ENCODE data around the gene HTR1D.
"Not testable (repeated sequence)": the region's sequence is repeated elsewhere in the genome, so short reads cannot be mapped to it uniquely, and the experiment has no call there.

The HTR1D gene

GRCh38 chr1:23217421-23218115, at the start of gene HTR1D:
Gene HTR1D, minus strand, starts transcription at chr1:23217502. Its CDS starts 23,283 bp downstream, at chr1:23194219.
- DNase-seq (ENCODE audit: low read depth in 2 of 2): no peak

GRCh38 chr1:23263380-23263887, 46.1 kb upstream of the HTR1D start:
- no peak for DNase-seq (ENCODE audit: low read depth in 2 of 2)

- not testable (repeated sequence) for DNase-seq (ENCODE audit: low read depth in 2 of 2)
Observed at GRCh38 chr1:23258082-23258481, 40.8 kb upstream of the HTR1D start.

- not testable (repeated sequence) for DNase-seq (ENCODE audit: low read depth in 2 of 2)
Observed at GRCh38 chr1:23257371-23257770, 40.1 kb upstream of the HTR1D start.

- DNase-seq (ENCODE audit: low read depth in 2 of 2): no peak
Observed at GRCh38 chr1:23254584-23254983, 37.3 kb upstream of the HTR1D start.

GRCh38 chr1:23251812-23252211, 34.5 kb upstream of the HTR1D start:
- DNase-seq (ENCODE audit: low read depth in 2 of 2): no peak

GRCh38 chr1:23249787-23250454, 32.6 kb upstream of the HTR1D start:
- no peak for DNase-seq (ENCODE audit: low read depth in 2 of 2)

- no peak for DNase-seq (ENCODE audit: low read depth in 2 of 2)
Observed at GRCh38 chr1:23247276-23247675, 30.0 kb upstream of the HTR1D start.

GRCh38 chr1:23246274-23246673, 29.0 kb upstream of the HTR1D start:
- DNase-seq (ENCODE audit: low read depth in 2 of 2): no peak

GRCh38 chr1:23244256-23244761, 27.0 kb upstream of the HTR1D start:
- no peak for DNase-seq (ENCODE audit: low read depth in 2 of 2)

- DNase-seq (ENCODE audit: low read depth in 2 of 2): no peak
Observed at GRCh38 chr1:23242414-23242813, 25.1 kb upstream of the HTR1D start.

GRCh38 chr1:23239638-23240295, 22.5 kb upstream of the HTR1D start:
- no peak for DNase-seq (ENCODE audit: low read depth in 2 of 2)

GRCh38 chr1:23238565-23238964, 21.3 kb upstream of the HTR1D start:
- DNase-seq (ENCODE audit: low read depth in 2 of 2): no peak

- no peak for DNase-seq (ENCODE audit: low read depth in 2 of 2)
Observed at GRCh38 chr1:23237508-23237907, 20.2 kb upstream of the HTR1D start.

GRCh38 chr1:23227806-23228205, 10.5 kb upstream of the HTR1D start:
- no peak for DNase-seq (ENCODE audit: low read depth in 2 of 2)

GRCh38 chr1:23224739-23225648, 7.7 kb upstream of the HTR1D start:
- DNase-seq (ENCODE audit: low read depth in 2 of 2): no peak

- not testable (repeated sequence) for DNase-seq (ENCODE audit: low read depth in 2 of 2)
Observed at GRCh38 chr1:23223963-23224362, 6.7 kb upstream of the HTR1D start.

- not testable (repeated sequence) for DNase-seq (ENCODE audit: low read depth in 2 of 2)
Observed at GRCh38 chr1:23223490-23223951, 6.2 kb upstream of the HTR1D start.

- no peak for DNase-seq (ENCODE audit: low read depth in 2 of 2)
Observed at GRCh38 chr1:23222742-23223141, 5.4 kb upstream of the HTR1D start.

- no peak for DNase-seq (ENCODE audit: low read depth in 2 of 2)
Observed at GRCh38 chr1:23222331-23222730, 5.0 kb upstream of the HTR1D start.

GRCh38 chr1:23221107-23221506, 3.8 kb upstream of the HTR1D start:
- no peak for DNase-seq (ENCODE audit: low read depth in 2 of 2)

All from stimulated activated CD4-positive, alpha-beta T cell treated with anti-CD3 and anti-CD28 coated beads, Interleukin-12 subunit alpha, Interleukin-12 subunit beta, amount 100 ng/mL, for 24 hours (primary cell).